Spleen (tissue), 11 donors: ENCODE results near the gene ARR3. TPM values are rescaled to one million over a fixed set of nuclear protein-coding genes. Genes with fewer than 3 reads are reported as not detected.
"Not testable (repeated sequence)": the region's sequence is repeated elsewhere in the genome, so short reads cannot be mapped to it uniquely, and the experiment has no call there.

Source experiments
- DNase-seq: peaks from one replicate; pipeline ENCODE4 v3.0.0-alpha.2; 2020
- H3K27ac ChIP-seq, 8 donors: fragments of 200-600 bp; sonication (generic) in 7 of 8; 1 replicate in 4 of 8; 2 replicates in 4 of 8; pipeline versions ENCODE4 v1.5.0 to v1.8.0; 2016 to 2021; ENCODE audit warnings: inconsistent platforms in 4 of 8, mild to moderate bottlenecking in 4 of 8, moderate library complexity in 1 of 8
- H3K27me3 ChIP-seq, 7 donors: fragments of 200-600 bp; sonication (generic) in 6 of 7; replicated peaks in 1 of 7; 1 replicate in 4 of 7; 2 replicates in 3 of 7; pipeline versions ENCODE4 v1.5.0 to v1.8.0; 2016 to 2021; ENCODE audit warnings: inconsistent platforms in 3 of 7, mild to moderate bottlenecking in 1 of 7
- H3K36me3 ChIP-seq, 6 donors: fragments of 200-600 bp; sonication (generic) in 5 of 6; 1 replicate in 4 of 6; 2 replicates in 2 of 6; pipeline versions ENCODE4 v1.5.0 to v1.8.0; 2016 to 2021; ENCODE audit warnings: inconsistent platforms in 2 of 6
- H3K4me1 ChIP-seq, 6 donors: fragments of 200-600 bp; sonication (generic) in 5 of 6; 1 replicate in 3 of 6; 2 replicates in 3 of 6; pipeline versions ENCODE4 v1.5.0 to v1.8.0; 2016 to 2021; ENCODE audit warnings: inconsistent platforms in 3 of 6
- H3K4me3 ChIP-seq, 8 donors: fragments of 200-600 bp; sonication (generic) in 7 of 8; 1 replicate in 4 of 8; 2 replicates in 4 of 8; pipeline versions ENCODE4 v1.5.0 to v1.8.0; 2016 to 2021; ENCODE audit warnings: inconsistent platforms in 4 of 8, mild to moderate bottlenecking in 4 of 8, moderate library complexity in 2 of 8
- H3K9me3 ChIP-seq, 8 donors: fragments of 200-600 bp; sonication (generic) in 7 of 8; 1 replicate in 4 of 8; 2 replicates in 4 of 8; pipeline versions ENCODE4 v1.5.0 to v1.8.0; 2016 to 2021; ENCODE audit warnings: inconsistent platforms in 4 of 8
- CTCF ChIP-seq, 11 experiments: fragments of 200-600 bp in 7 of 11; fragments of 450-650 bp in 4 of 11; sonication (generic) in 4 of 11; IDR thresholded peaks in 8 of 11; conservative IDR thresholded peaks in 3 of 11; 1 replicate in 7 of 11; 2 replicates in 4 of 11; pipeline versions ENCODE4 v1.4.0 to v1.8.0; 2016 to 2021; ENCODE audit warnings: antibody characterized with exemption in 11 of 11, inconsistent platforms in 4 of 11, mild to moderate bottlenecking in 1 of 11
- POLR2A ChIP-seq, 3 donors: fragments of 450-650 bp; IDR thresholded peaks; one replicate each; pipeline ENCODE4 v1.5.1; 2017; ENCODE audit warnings: antibody characterized with exemption in 3 of 3, mild to moderate bottlenecking in 1 of 3
- POLR2AphosphoS5 ChIP-seq, 3 donors: sonication (generic); formaldehyde crosslinking; IDR thresholded peaks; one replicate each; pipeline ENCODE4 v1.5.1; 2017; ENCODE audit warnings: antibody characterized with exemption in 3 of 3
- WGBS, 5 donors: extraction: QIAGEN DNeasy Blood & Tissue Kit in 3 of 5; methylation state at CpG; one replicate each; pipeline versions ENCODE4 v1.1.5 to v1.1.7; 2013 to 2018; 5-methylcytosine and 5-hydroxymethylcytosine counted together
- intact Hi-C: fragments of 100-400 bp; cut with DNase I; formaldehyde crosslinking; loops from one replicate; pipeline ENCODE4 v1.15.0; 2023; ENCODE audit warnings: low total_unique reads
- polyA plus RNA-seq, 3 donors: library from polyadenylated mRNA; stranded (reverse); fragments of 200-250 nt; gene quantifications; one replicate each; pipeline ENCODE4 v1.2.1, GENCODE V29; 2013
- total RNA-seq, 7 donors: library from RNA; depleted of rRNA in 3 of 7; stranded (reverse); fragments of >200 nt in 3 of 7; fragmentation: NEBNext Ultra II Directional in 4 of 7; extraction: Animal tissue kit (Norgen Biotek cat#: 25700) in 4 of 7; gene quantifications; one replicate each; pipeline versions ENCODE4 v1.1.0 to v1.2.1, GENCODE V29; 2016 to 2021
- donor health status: healthy with polysubstance abuse.
- donor health status: DM: no; HTN: no; CAD: no; lungs with moderate emphysema.
- donor health status: DM: no; HTN: no; CAD: no.
- donor health status: Bipolar disorder and iron deficiency.
- donor health status: healthy.
- donor health status: DM: no; HTN: no; CAD: no.
- donor health status: DM: yes; HTN: yes; CAD: no.

ARR3 gene
- total and polyA plus RNA-seq, 10 donors, result not detected

DNA sequence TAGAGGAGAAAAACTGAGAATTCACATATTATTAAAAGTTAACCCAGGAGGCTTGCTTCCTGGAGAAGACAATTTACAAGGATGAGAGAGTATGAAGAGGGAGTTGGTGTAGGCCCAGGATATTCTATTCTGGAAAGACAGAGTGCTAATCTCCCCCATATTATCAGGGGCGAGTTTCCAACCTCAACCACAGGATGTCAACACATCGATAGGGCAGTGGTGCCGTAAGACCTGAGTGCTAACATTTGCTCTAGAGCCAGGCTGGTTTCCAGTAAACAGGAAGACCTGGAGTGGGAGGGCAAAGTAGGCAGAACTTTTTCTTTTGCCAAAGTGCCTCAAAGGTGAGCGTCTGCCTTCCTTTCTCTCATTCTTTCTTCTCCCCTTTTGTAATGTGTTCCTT, 36.5 kb upstream of the ARR3 start:
- Histone ChIP-seq H3K4me1 (no peaks in the 10 kb centered on the region), H3K27me3 (no peaks in the 10 kb centered on the region), H3K27ac (no peak overlapping the region), H3K9me3 (no peaks in the 10 kb centered on the region), H3K4me3 (no peak overlapping the region), H3K36me3 (no peaks in the 10 kb centered on the region)
- intact Hi-C loops, result no loop called here
- TF ChIP-seq POLR2AphosphoS5 (IDR thresholded peaks at IDR 0.05) (no peak), CTCF (IDR thresholded peaks at IDR 0.05 in 8 of 11, conservative IDR thresholded peaks at IDR 0.05 in 3 of 11) (no peak), POLR2A (IDR thresholded peaks at IDR 0.05) (no peak)
- no peak for DNase-seq
- 40 to 79% (median 54%) methylated on average over 4 of the region's 4 CpGs for WGBS, 5 donors

DNA sequence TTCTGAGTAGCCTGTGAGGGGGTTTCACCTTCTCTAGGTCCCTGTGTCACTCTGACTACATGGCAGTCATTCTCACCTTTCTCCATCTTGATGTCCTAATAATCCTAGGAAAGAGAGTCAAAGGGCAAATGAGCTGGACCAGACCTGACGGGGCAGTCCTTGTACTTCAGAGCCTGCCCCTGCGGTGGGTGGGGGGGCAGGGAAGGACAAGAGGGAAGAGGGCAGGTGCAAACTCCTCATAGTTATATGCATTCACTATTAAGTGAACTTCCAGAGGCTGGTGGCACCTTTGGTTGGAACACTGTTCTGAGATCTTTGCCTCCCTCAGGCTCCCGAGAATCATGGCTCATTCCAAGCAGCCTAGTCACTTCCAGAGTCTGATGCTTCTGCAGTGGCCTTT, 33.8 kb upstream of the ARR3 start, which contains the start of gene AWAT1:
Gene AWAT1, plus strand, starts transcription at position 301 of the 400 bp plus-strand sequence. Its CDS starts 41 bp downstream, at position 342.
- no peaks in the 10 kb centered on the region for H3K9me3 ChIP-seq
- intact Hi-C loops, result no loop called here
- H3K4me1 ChIP-seq, result no peaks in the 10 kb centered on the region
- no peaks in the 10 kb centered on the region for H3K27me3 ChIP-seq
- no peaks in the 10 kb centered on the region for H3K36me3 ChIP-seq
- TF ChIP-seq POLR2AphosphoS5 (IDR thresholded peaks at IDR 0.05), result no peak
- TF ChIP-seq CTCF (IDR thresholded peaks at IDR 0.05 in 8 of 11, conservative IDR thresholded peaks at IDR 0.05 in 3 of 11), result no peak
- TF ChIP-seq POLR2A (IDR thresholded peaks at IDR 0.05), result no peak
- H3K27ac ChIP-seq, result no peak within 1 kb of the TSS
- H3K4me3 ChIP-seq, result no peak within 1 kb of the TSS
- no peak for DNase-seq
- WGBS, 5 donors, result 63 to 89% (median 70%) methylated on average over 2 to 3 of the region's 3 CpGs

DNA sequence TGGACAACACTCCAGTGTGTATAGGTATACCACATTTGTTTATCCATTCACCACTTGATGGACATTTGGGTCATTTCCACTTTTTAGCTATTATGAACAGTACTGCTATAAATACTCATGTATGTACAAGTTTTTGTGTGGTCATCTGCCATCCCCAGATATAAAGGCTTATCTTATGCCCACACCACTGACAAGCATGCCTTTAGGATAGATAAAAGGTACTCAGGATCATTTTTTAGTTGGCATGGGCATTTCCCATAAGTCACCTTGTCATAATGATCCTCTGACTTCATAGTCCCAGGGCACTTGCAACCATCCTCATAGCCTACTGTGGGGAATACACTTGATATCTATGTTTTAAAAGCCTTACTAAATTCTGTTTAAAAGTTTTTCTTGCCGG, 27.4 kb upstream of the ARR3 start:
- H3K4me1 ChIP-seq, result no peaks in the 10 kb centered on the region
- TF ChIP-seq POLR2AphosphoS5 (IDR thresholded peaks at IDR 0.05) (no peak), POLR2A (IDR thresholded peaks at IDR 0.05) (no peak), CTCF (IDR thresholded peaks at IDR 0.05 in 8 of 11, conservative IDR thresholded peaks at IDR 0.05 in 3 of 11) (no peak)
- intact Hi-C loops, result no loop called here
- no peaks in the 10 kb centered on the region for H3K36me3 ChIP-seq
- DNase-seq, result no peak
- H3K27ac ChIP-seq, result no peak overlapping the region
- WGBS, 5 donors, result 92 to 100% (median 92%) methylated on average over 1 of the region's 1 CpG
- H3K9me3 ChIP-seq, result no peaks in the 10 kb centered on the region
- H3K27me3 ChIP-seq, result no peaks in the 10 kb centered on the region
- H3K4me3 ChIP-seq, result no peak overlapping the region

DNA sequence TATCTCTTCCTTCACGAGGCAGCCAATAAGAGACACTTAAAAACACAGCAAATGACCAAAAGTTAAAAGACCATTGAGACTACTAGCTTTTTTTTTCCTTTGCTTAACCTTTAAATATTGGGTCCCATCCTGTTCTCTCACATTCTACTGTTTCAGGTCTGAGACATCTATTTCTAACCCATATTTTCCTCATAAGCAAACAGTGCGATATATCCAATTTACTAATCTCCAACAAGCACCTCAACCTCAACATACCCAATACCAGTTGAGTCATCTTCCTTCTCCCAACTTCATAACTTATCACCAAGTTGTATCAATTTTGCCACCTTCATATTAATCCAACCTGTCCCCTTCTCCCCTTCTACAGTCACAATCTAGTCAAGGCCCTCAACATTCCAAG, 26.6 kb upstream of the ARR3 start:
- H3K9me3 ChIP-seq, result no peaks in the 10 kb centered on the region
- TF ChIP-seq POLR2A (IDR thresholded peaks at IDR 0.05), result no peak
- TF ChIP-seq POLR2AphosphoS5 (IDR thresholded peaks at IDR 0.05), result no peak
- no peak for TF ChIP-seq CTCF (IDR thresholded peaks at IDR 0.05 in 8 of 11, conservative IDR thresholded peaks at IDR 0.05 in 3 of 11)
- H3K4me1 ChIP-seq, result no peaks in the 10 kb centered on the region
- no peak overlapping the region for H3K4me3 ChIP-seq
- intact Hi-C loops, result no loop called here
- H3K36me3 ChIP-seq, result no peaks in the 10 kb centered on the region
- 80 to 90% (median 87%) methylated on average over 2 of the region's 2 CpGs for WGBS, 5 donors
- DNase-seq, result no peak
- H3K27ac ChIP-seq, result no peak overlapping the region
- no peaks in the 10 kb centered on the region for H3K27me3 ChIP-seq

- H3K27me3 ChIP-seq, intact Hi-C loops, H3K9me3 ChIP-seq, DNase-seq, H3K4me1 ChIP-seq, H3K27ac ChIP-seq, H3K4me3 ChIP-seq, H3K36me3 ChIP-seq: not testable (repeated sequence)
- 71 to 91% (median 79%) methylated on average over 4 to 5 of the region's 5 CpGs for WGBS, 5 donors
These were observed 24.5 kb upstream of the ARR3 start for GRCh38 chrX:70243601-70244000.
